Cardiac muscle cell (in vitro differentiated cells and primary cell): ENCODE data around the gene ZFYVE28. TPM values are rescaled to one million over a fixed set of nuclear protein-coding genes. Genes with fewer than 3 reads are reported as not detected.

Experiments
- DNase-seq, 2 donors: peaks; one replicate each; pipeline versions ENCODE4 v3.0.0 to v3.0.0-alpha.2; 2010 to 2017; ENCODE audit warnings: low read depth in 1 of 2, low spot score in 1 of 2
- H3K27ac ChIP-seq: fragments of 200-600 bp; sonication (generic); 2 replicates; pipeline ENCODE4 v1.5.1; 2016
- H3K27me3 ChIP-seq: fragments of 200-600 bp; sonication (generic); 2 replicates; pipeline ENCODE4 v1.6.0; 2016; ENCODE audit warnings: control low read depth
- H3K36me3 ChIP-seq: fragments of 200-600 bp; sonication (generic); 2 replicates; pipeline ENCODE4 v1.5.1; 2016; ENCODE audit warnings: control low read depth
- H3K4me1 ChIP-seq: fragments of 200-600 bp; sonication (generic); 2 replicates; pipeline ENCODE4 v1.8.1; 2017; ENCODE audit warnings: low read depth, mild to moderate bottlenecking, mixed run types
- H3K4me3 ChIP-seq: fragments of 200-600 bp; sonication (generic); 2 replicates; pipeline ENCODE4 v1.5.1; 2016; ENCODE audit warnings: mild to moderate bottlenecking
- H3K9me3 ChIP-seq: fragments of 200-600 bp; sonication (generic); 2 replicates; pipeline ENCODE4 v1.5.1; 2017; ENCODE audit warnings: low read depth, mild to moderate bottlenecking, control low read depth
- CTCF ChIP-seq: IDR thresholded peaks from 2 replicates; pipeline ENCODE4 v1.5.1; 2012; ENCODE audit warnings: low read depth, mild to moderate bottlenecking, low read length
- polyA plus RNA-seq: library from polyadenylated mRNA; unstranded; fragments of >200 nt; fragmentation: Nextera tagmentation; extraction: Ambion mirVana; gene quantifications from 2 replicates; pipeline ENCODE4 v1.2.1, GENCODE V29; 2016
- total RNA-seq: library from RNA; depleted of rRNA; stranded (reverse); fragments of >200 nt; gene quantifications from 2 replicates; pipeline ENCODE4 v1.2.3, GENCODE V29; 2016

Gene ZFYVE28
- total and polyA plus RNA-seq, 2 experiments from 2014 or later, result 1.3 to 4.0 TPM

DNA sequence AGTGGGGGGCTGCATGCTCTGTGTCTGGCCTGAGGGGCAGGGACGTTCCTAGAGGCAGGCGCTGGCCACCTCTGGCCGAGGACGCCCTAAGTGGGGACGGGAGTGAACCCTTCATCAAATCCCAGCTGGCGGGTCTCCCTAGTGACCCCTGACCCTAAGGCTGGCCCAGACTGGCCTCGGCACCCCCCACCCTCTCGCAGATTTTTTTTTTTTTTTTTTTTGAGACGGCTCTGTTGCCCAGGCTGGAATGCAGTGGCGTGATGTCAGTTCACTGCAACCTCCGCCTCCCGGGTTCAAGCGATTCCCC, 155.5 kb downstream of the ZFYVE28 start:
- no peak for TF ChIP-seq CTCF
- Histone ChIP-seq H3K4me3 (peak overlapping the region; percentile 35), H3K4me1 (no peaks in the 10 kb centered on the region), H3K27ac (peak overlapping the region; percentile 92), H3K9me3 (no peaks in the 10 kb centered on the region), H3K27me3 (no peaks in the 10 kb centered on the region), H3K36me3 (no peaks in the 10 kb centered on the region)
- no peak for DNase-seq

GRCh38 chr4:2262145-2262943, 156.1 kb downstream of the ZFYVE28 start:
- no peak for TF ChIP-seq CTCF
- Histone ChIP-seq H3K27ac (peak overlapping the region; percentile 92), H3K27me3 (no peaks in the 10 kb centered on the region), H3K36me3 (no peaks in the 10 kb centered on the region), H3K9me3 (no peaks in the 10 kb centered on the region), H3K4me3 (peak overlapping the region; percentile 35), H3K4me1 (no peaks in the 10 kb centered on the region)
- DNase-seq, result peak; percentile 100

- DNase-seq, result no peak
- H3K27me3 ChIP-seq, result no peaks in the 10 kb centered on the region
- H3K27ac ChIP-seq, result peak within 1 kb of the TSS; percentile 92
- TF ChIP-seq CTCF, result no peak
- H3K9me3 ChIP-seq, result no peaks in the 10 kb centered on the region
- peak within 1 kb of the TSS; percentile 94 for H3K4me3 ChIP-seq
- no peaks in the 10 kb centered on the region for H3K4me1 ChIP-seq
- H3K36me3 ChIP-seq, result no peaks in the 10 kb centered on the region
Measured at GRCh38 chr4:2261853-2262144, 156.6 kb downstream of the ZFYVE28 start, which contains the start of gene MXD4. Gene MXD4 (minus strand): TSS chr4:2262109. CDS start chr4:2261980, 129 bp downstream.

GRCh38 chr4:2261110-2261852, 157.2 kb downstream of the ZFYVE28 start:
- no peaks in the 10 kb centered on the region for H3K36me3 ChIP-seq
- peak overlapping the region; percentile 61 for H3K27ac ChIP-seq
- TF ChIP-seq CTCF, result no peak
- peak overlapping the region; percentile 94 for H3K4me3 ChIP-seq
- no peaks in the 10 kb centered on the region for H3K9me3 ChIP-seq
- peak; percentile 55 to 64 for DNase-seq
- H3K4me1 ChIP-seq, result no peaks in the 10 kb centered on the region
- no peaks in the 10 kb centered on the region for H3K27me3 ChIP-seq

GRCh38 chr4:2260344-2261109, 157.9 kb downstream of the ZFYVE28 start:
- no peak for TF ChIP-seq CTCF
- H3K27me3 ChIP-seq, result no peaks in the 10 kb centered on the region
- H3K27ac ChIP-seq, result no peak overlapping the region
- H3K36me3 ChIP-seq, result no peaks in the 10 kb centered on the region
- H3K9me3 ChIP-seq, result no peaks in the 10 kb centered on the region
- H3K4me3 ChIP-seq, result peak overlapping the region; percentile 94
- no peak for DNase-seq
- no peaks in the 10 kb centered on the region for H3K4me1 ChIP-seq
